ENCODE results near the gene SLC44A3.

- no peak for TF ChIP-seq CEBPB (IDR thresholded peaks at IDR 0.05; ENCODE audit: low read depth, low read length)
- no peak for TF ChIP-seq JUN (IDR thresholded peaks at IDR 0.05; ENCODE audit: low read depth, low read length)
- 0 out of 2 replicates have a peak, but pooled peaks have one; percentile 4 for TF ChIP-seq SP1 (IDR thresholded peaks at IDR 0.05; ENCODE audit: low read depth, low read length)
- TF ChIP-seq CTCF (IDR thresholded peaks at IDR 0.05; ENCODE audit: control extremely low read depth in 1 of 3, insufficient read depth in 1 of 3, low read depth in 1 of 3, low read length in 3 of 3) = no peak
- TF ChIP-seq EZH2 (IDR thresholded peaks at IDR 0.05; ENCODE audit: low read depth, low read length, severe bottlenecking) = no peak
- TF ChIP-seq TAF1 (IDR thresholded peaks at IDR 0.05; ENCODE audit: low read depth, low read length) = peak; percentile 96
- TF ChIP-seq TAF7 (optimal IDR thresholded peaks at IDR 0.05; ENCODE audit: borderline replicate concordance, low read depth, low read length) = peak; percentile 78
- TF ChIP-seq POU5F1 (IDR thresholded peaks at IDR 0.05; ENCODE audit: low read depth, low read length) = no peak
Measured at GRCh38 chr1:94926915-94927404, 106.8 kb downstream of the SLC44A3 start, which contains the start of gene CNN3.

Data from H1 (cell line).